Endothelial cell of umbilical vein (primary cell): ENCODE measurements around the gene VSIG4. TPM values are rescaled to one million over a fixed set of nuclear protein-coding genes. Genes with fewer than 3 reads are reported as not detected.

Source experiments
- BruUV-seq: library from RNA; stranded (reverse); fragments of 400-500 nt; replicated peaks from 2 replicates; lab custom pipeline; 2021; lab: Mats Ljungman, UMichigan
- CTCF ChIA-PET: fragments of 300-600, 350-600 bp; sonication (Branson Sonifier 250); formaldehyde crosslinking; loops from one replicate; lab custom pipeline; 2021; ENCODE audit warnings: antibody characterized with exemption, inconsistent platforms; lab: Charles Lee
- POLR2A ChIA-PET: fragments of 300-600, 350-600 bp; sonication (Branson Sonifier 250); formaldehyde crosslinking; loops from one replicate; lab custom pipeline; 2021; ENCODE audit warnings: antibody characterized with exemption, inconsistent platforms; lab: Charles Lee
- DNase-seq: peaks from one replicate; pipeline ENCODE4 v3.0.0-alpha.2; 2011; ENCODE audit warnings: low read depth, low spot score
- FAIRE-seq: peaks from 2 replicates; lab custom pipeline; 2011; peaks lifted over from hg19 to GRCh38; lab: Jason Lieb, UNC
- H2AFZ ChIP-seq: 2 replicates; pipeline ENCODE4 v1.6.0; 2012; ENCODE audit warnings: low read depth, low read length, control low read depth, inconsistent platforms
- H3K27ac ChIP-seq: 2 replicates; pipeline ENCODE4 v1.5.1; 2011; ENCODE audit warnings: low read depth, mild to moderate bottlenecking, control low read depth, low read length, moderate library complexity; ENCODE audit not compliant: insufficient read depth
- H3K27me3 ChIP-seq, 2 experiments: 2 replicates each; pipeline versions ENCODE4 v1.6.0 to v1.6.1; 2011; ENCODE audit warnings: low read length in 2 of 2, mixed read lengths in 1 of 2; ENCODE audit not compliant: control insufficient read depth in 2 of 2, insufficient read depth in 2 of 2
- H3K36me3 ChIP-seq, 2 experiments: 2 replicates in 1 of 2; 3 replicates in 1 of 2; pipeline ENCODE4 v1.5.1; 2011; ENCODE audit warnings: low read length in 2 of 2, mild to moderate bottlenecking in 1 of 2, moderate library complexity in 1 of 2; ENCODE audit not compliant: control insufficient read depth in 2 of 2, insufficient read depth in 2 of 2; ENCODE audit errors: extremely low read depth in 1 of 2
- H3K4me1 ChIP-seq: 3 replicates; pipeline ENCODE4 v1.5.1; 2011; ENCODE audit warnings: mild to moderate bottlenecking, low read length; ENCODE audit not compliant: control insufficient read depth, insufficient read depth; ENCODE audit errors: extremely low read depth
- H3K4me2 ChIP-seq: 2 replicates; pipeline ENCODE4 v1.6.1; 2011; ENCODE audit warnings: low read length, control low read depth, mixed read lengths; ENCODE audit not compliant: insufficient read depth
- H3K4me3 ChIP-seq, 3 experiments: fragments of 200-600 bp in 1 of 3; sonication (generic), shearing (Covaris generic) in 1 of 3; replicated peaks in 1 of 3; 2 replicates each; pipeline ENCODE4 v1.5.1; 2011 to 2016; ENCODE audit warnings: control low read depth in 3 of 3, low read length in 3 of 3, mild to moderate bottlenecking in 2 of 3, inconsistent platforms in 1 of 3, low read depth in 1 of 3, moderate library complexity in 1 of 3; ENCODE audit not compliant: insufficient read depth in 1 of 3
- H3K79me2 ChIP-seq: 2 replicates; pipeline ENCODE4 v1.6.0; 2012; ENCODE audit warnings: low read length, inconsistent platforms; ENCODE audit not compliant: control insufficient read depth, insufficient read depth
- H3K9ac ChIP-seq: replicated peaks from 2 replicates; pipeline ENCODE3; 2011; ENCODE audit warnings: low read length, control low read depth; ENCODE audit not compliant: insufficient read depth; ENCODE audit errors: extremely low read depth
- H3K9me1 ChIP-seq: replicated peaks from 3 replicates; pipeline ENCODE4 v1.6.0; 2011; ENCODE audit warnings: mild to moderate bottlenecking, low read length; ENCODE audit not compliant: control insufficient read depth, insufficient read depth; ENCODE audit errors: extremely low read depth
- H3K9me3 ChIP-seq: replicated peaks from 2 replicates; pipeline ENCODE4 v1.5.1; 2012; ENCODE audit warnings: low read length, inconsistent platforms; ENCODE audit not compliant: control insufficient read depth, insufficient read depth
- H4K20me1 ChIP-seq: replicated peaks from 2 replicates; pipeline ENCODE3; 2011; ENCODE audit warnings: mild to moderate bottlenecking, low read length; ENCODE audit not compliant: control insufficient read depth, insufficient read depth; ENCODE audit errors: extremely low read depth
- FOS ChIP-seq: IDR thresholded peaks from 2 replicates; pipeline ENCODE4 v1.6.1; 2011; ENCODE audit warnings: mild to moderate bottlenecking, low read length, moderate library complexity, borderline replicate concordance; ENCODE audit not compliant: insufficient read depth
- GATA2 ChIP-seq: IDR thresholded peaks from 2 replicates; pipeline ENCODE4 v1.7.0; 2011; ENCODE audit warnings: low read depth, mild to moderate bottlenecking, moderate library complexity, mixed read lengths, low read length; ENCODE audit not compliant: insufficient read length, insufficient read depth
- JUN ChIP-seq: IDR thresholded peaks from 2 replicates; pipeline ENCODE4 v1.6.1; 2011; ENCODE audit warnings: borderline replicate concordance, low read depth; ENCODE audit not compliant: insufficient read length, insufficient read depth
- MAX ChIP-seq: IDR thresholded peaks from 2 replicates; pipeline ENCODE4 v1.6.1; 2011; ENCODE audit not compliant: insufficient read depth, insufficient read length
- MYC ChIP-seq: IDR thresholded peaks from one replicate; pipeline ENCODE4 v1.6.1; 2011; ENCODE audit warnings: mild to moderate bottlenecking, low read depth, low read length
- POLR2A ChIP-seq: IDR thresholded peaks from 2 replicates; pipeline ENCODE4 v1.6.1; 2012; ENCODE audit warnings: low read depth, mild to moderate bottlenecking, control low read depth, low read length
- POLR2AphosphoS5 ChIP-seq: IDR thresholded peaks from 2 replicates; pipeline ENCODE4 v1.6.1; 2012; ENCODE audit warnings: low read depth, mild to moderate bottlenecking, control low read depth, low read length, moderate library complexity; ENCODE audit not compliant: insufficient read depth
- dilution Hi-C: fragments of 300-500 bp; cut with MboI; formaldehyde crosslinking; loops from one replicate; pipeline ENCODE4 v1.15.0; 2019; ENCODE audit warnings: low sequenced_read_pairs; ENCODE audit not compliant: extremely low pct_ligation_motif_present
- intact Hi-C: fragments of 100-400 bp; cut with micrococcal nuclease; formaldehyde crosslinking; loops from one replicate; pipeline ENCODE4 v1.10.0; 2022
- polyA plus RNA-seq, 4 experiments: library from polyadenylated mRNA; depleted of rRNA in 3 of 4; stranded (reverse) in 3 of 4; unstranded in 1 of 4; fragments of >200 nt; gene quantifications; 2 replicates each; pipeline versions ENCODE4 v1.2.1 to v1.2.3, GENCODE V29; 2011 to 2012; ENCODE audit warnings: missing spikeins in 1 of 4
- total RNA-seq: library from RNA; stranded (reverse); gene quantifications from 2 replicates; pipeline ENCODE4 v1.2.3, GENCODE V29; 2021
- TF ChIP-seq, protein P1 (sequence below), 2 donors: IDR thresholded peaks; 1 replicate in 1 of 2; 2 replicates in 1 of 2; pipeline ENCODE4 v1.5.1; 2011; ENCODE audit warnings: low read length in 2 of 2, mild to moderate bottlenecking in 2 of 2, moderate library complexity in 2 of 2, control low read depth in 1 of 2, inconsistent platforms in 1 of 2, low read depth in 1 of 2; ENCODE audit not compliant: insufficient read depth in 1 of 2; ENCODE audit errors: extremely low read depth in 1 of 2

VSIG4 gene
- total and polyA plus RNA-seq, 2 donors (not counting 3 experiments of a cell fraction or from before 2014, with no cell fraction given), result not detected

DNA sequence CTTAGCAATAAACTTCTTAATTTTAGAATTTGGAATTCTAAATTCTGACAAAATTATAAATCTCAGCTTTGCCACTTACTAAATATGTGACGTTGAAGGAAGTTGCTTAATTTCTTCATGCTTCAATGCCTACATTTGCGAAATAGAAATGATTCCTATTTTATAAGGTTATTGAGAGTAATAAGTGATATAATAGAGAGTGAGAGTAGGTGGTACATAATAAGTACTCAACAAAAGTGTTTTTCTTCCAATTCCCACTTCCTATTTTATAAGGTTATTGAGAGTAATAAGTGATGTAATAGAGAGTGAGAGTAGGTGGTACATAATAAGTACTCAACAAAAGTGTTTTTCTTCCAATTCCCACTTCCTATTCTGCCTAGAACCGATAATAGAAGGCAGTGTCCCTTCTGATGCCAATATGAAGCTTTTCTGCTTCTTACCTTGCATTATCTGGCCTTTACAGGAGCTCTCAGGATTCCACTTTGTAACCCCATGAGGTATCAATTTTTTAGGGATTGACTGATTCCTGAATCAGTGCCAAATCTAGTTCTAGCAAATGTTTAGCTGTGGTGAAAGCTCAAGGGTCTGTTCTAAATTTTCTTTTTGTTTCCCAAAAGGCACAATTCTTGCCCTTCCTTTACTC is 31.4 kb downstream of the VSIG4 start:
- FAIRE-seq, result no peak
- no peak overlapping the region for H3K27ac ChIP-seq
- H3K36me3 ChIP-seq, result no peaks in the 10 kb centered on the region
- dilution Hi-C loops (no loop called here), intact Hi-C loops (no loop called here)
- H3K4me3 ChIP-seq, result no peak overlapping the region
- H3K4me1 ChIP-seq, result no peaks in the 10 kb centered on the region
- no peak overlapping the region for H2AFZ ChIP-seq
- POLR2A ChIA-PET, result no interaction called here
- H3K9me1 ChIP-seq, result no peaks in the 10 kb centered on the region
- no peak overlapping the region for H3K9ac ChIP-seq
- TF ChIP-seq JUN (no peak), FOS (no peak), GATA2 (no peak), POLR2AphosphoS5 (no peak), MYC (no peak), MAX (no peak), POLR2A (no peak)
- TF ChIP-seq, protein P1, sequence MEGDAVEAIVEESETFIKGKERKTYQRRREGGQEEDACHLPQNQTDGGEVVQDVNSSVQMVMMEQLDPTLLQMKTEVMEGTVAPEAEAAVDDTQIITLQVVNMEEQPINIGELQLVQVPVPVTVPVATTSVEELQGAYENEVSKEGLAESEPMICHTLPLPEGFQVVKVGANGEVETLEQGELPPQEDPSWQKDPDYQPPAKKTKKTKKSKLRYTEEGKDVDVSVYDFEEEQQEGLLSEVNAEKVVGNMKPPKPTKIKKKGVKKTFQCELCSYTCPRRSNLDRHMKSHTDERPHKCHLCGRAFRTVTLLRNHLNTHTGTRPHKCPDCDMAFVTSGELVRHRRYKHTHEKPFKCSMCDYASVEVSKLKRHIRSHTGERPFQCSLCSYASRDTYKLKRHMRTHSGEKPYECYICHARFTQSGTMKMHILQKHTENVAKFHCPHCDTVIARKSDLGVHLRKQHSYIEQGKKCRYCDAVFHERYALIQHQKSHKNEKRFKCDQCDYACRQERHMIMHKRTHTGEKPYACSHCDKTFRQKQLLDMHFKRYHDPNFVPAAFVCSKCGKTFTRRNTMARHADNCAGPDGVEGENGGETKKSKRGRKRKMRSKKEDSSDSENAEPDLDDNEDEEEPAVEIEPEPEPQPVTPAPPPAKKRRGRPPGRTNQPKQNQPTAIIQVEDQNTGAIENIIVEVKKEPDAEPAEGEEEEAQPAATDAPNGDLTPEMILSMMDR (IDR thresholded peaks at IDR 0.05; ENCODE audit: extremely low read depth in 1 of 2, insufficient read depth in 1 of 2, low read depth in 1 of 2, low read length in 2 of 2), result no peak
- no peak overlapping the region for H3K4me2 ChIP-seq
- no TSS peak for BruUV-seq
- no peaks in the 10 kb centered on the region for H4K20me1 ChIP-seq
- H3K79me2 ChIP-seq, result no peaks in the 10 kb centered on the region
- no peaks in the 10 kb centered on the region for H3K27me3 ChIP-seq
- DNase-seq, result no peak
- no peaks in the 10 kb centered on the region for H3K9me3 ChIP-seq
- CTCF ChIA-PET, result no interaction called here
